ENCODE measurements around the gene C4A.
"Not testable (repeated sequence)": the region's sequence is repeated elsewhere in the genome, so short reads cannot be mapped to it uniquely, and the experiment has no call there.

Gene C4A

GRCh38 chr6:31981744-31982143 lies at the start of gene C4A:
Gene C4A (plus strand): TSS chr6:31982057. CDS start chr6:31982108, 51 bp downstream.
- H3K9me3 ChIP-seq (ENCODE audit: control insufficient read depth in 5 of 5, low read length in 5 of 5); H3K27ac ChIP-seq (ENCODE audit: low read depth, low read length); H3K27me3 ChIP-seq (ENCODE audit: control insufficient read depth in 5 of 5, insufficient read depth in 4 of 5, low read length in 5 of 5); H3K4me3 ChIP-seq (ENCODE audit: low read depth in 1 of 5, low read length in 5 of 5); H3K4me1 ChIP-seq (ENCODE audit: control insufficient read depth in 5 of 5, insufficient read depth in 5 of 5, low read length in 5 of 5); H3K9ac ChIP-seq (ENCODE audit: low read length in 5 of 5): not testable (repeated sequence)
- H3K36me3 ChIP-seq (ENCODE audit: control insufficient read depth in 5 of 5, insufficient read depth in 5 of 5, low read length in 5 of 5): peaks cover 3 to 16% (median 14%) of the 10 kb centered on the region in 5 donors

GRCh38 chr6:31932137-31932536 lies 49.7 kb upstream of the C4A start:
- not testable (repeated sequence) for H3K9me3 ChIP-seq (ENCODE audit: control insufficient read depth in 5 of 5, low read length in 5 of 5); H3K27ac ChIP-seq (ENCODE audit: low read depth, low read length); H3K4me3 ChIP-seq (ENCODE audit: low read depth in 1 of 5, low read length in 5 of 5); H3K9ac ChIP-seq (ENCODE audit: low read length in 5 of 5); H3K36me3 ChIP-seq (ENCODE audit: control insufficient read depth in 5 of 5, insufficient read depth in 5 of 5, low read length in 5 of 5); H3K27me3 ChIP-seq (ENCODE audit: control insufficient read depth in 5 of 5, insufficient read depth in 4 of 5, low read length in 5 of 5)
- peaks cover 5 to 25% (median 18%) of the 10 kb centered on the region in 5 donors for H3K4me1 ChIP-seq (ENCODE audit: control insufficient read depth in 5 of 5, insufficient read depth in 5 of 5, low read length in 5 of 5)

GRCh38 chr6:31933537-31933936 lies 48.3 kb upstream of the C4A start:
- H3K9ac ChIP-seq (ENCODE audit: low read length in 5 of 5): no peak overlapping the region
- no peaks in the 10 kb centered on the region for H3K9me3 ChIP-seq (ENCODE audit: control insufficient read depth in 5 of 5, low read length in 5 of 5)
- H3K27ac ChIP-seq (ENCODE audit: low read depth, low read length): no peak overlapping the region
- no peak overlapping the region for H3K4me3 ChIP-seq (ENCODE audit: low read depth in 1 of 5, low read length in 5 of 5)
- H3K36me3 ChIP-seq (ENCODE audit: control insufficient read depth in 5 of 5, insufficient read depth in 5 of 5, low read length in 5 of 5): peaks cover 0 to 6% (median 0%) of the 10 kb centered on the region in 5 donors
- peaks cover 0 to 2% (median 0%) of the 10 kb centered on the region in 5 donors for H3K27me3 ChIP-seq (ENCODE audit: control insufficient read depth in 5 of 5, insufficient read depth in 4 of 5, low read length in 5 of 5)
- H3K4me1 ChIP-seq (ENCODE audit: control insufficient read depth in 5 of 5, insufficient read depth in 5 of 5, low read length in 5 of 5): peaks cover 0 to 11% (median 6%) of the 10 kb centered on the region in 5 donors

- no peak overlapping the region for H3K9ac ChIP-seq (ENCODE audit: low read length in 5 of 5)
- H3K36me3 ChIP-seq (ENCODE audit: control insufficient read depth in 5 of 5, insufficient read depth in 5 of 5, low read length in 5 of 5): peaks cover 0 to 6% (median 0%) of the 10 kb centered on the region in 5 donors
- H3K27ac ChIP-seq (ENCODE audit: low read depth, low read length): no peak overlapping the region
- peaks cover 0 to 4% (median 0%) of the 10 kb centered on the region in 5 donors for H3K4me1 ChIP-seq (ENCODE audit: control insufficient read depth in 5 of 5, insufficient read depth in 5 of 5, low read length in 5 of 5)
- H3K27me3 ChIP-seq (ENCODE audit: control insufficient read depth in 5 of 5, insufficient read depth in 4 of 5, low read length in 5 of 5): peaks cover 0 to 2% (median 0%) of the 10 kb centered on the region in 5 donors
- no peaks in the 10 kb centered on the region for H3K9me3 ChIP-seq (ENCODE audit: control insufficient read depth in 5 of 5, low read length in 5 of 5)
- no peak overlapping the region for H3K4me3 ChIP-seq (ENCODE audit: low read depth in 1 of 5, low read length in 5 of 5)
These were observed 46.8 kb upstream of the C4A start for GRCh38 chr6:31935021-31935420.

- Histone ChIP-seq H3K27ac (ENCODE audit: low read depth, low read length) (no peak overlapping the region), H3K9ac (ENCODE audit: low read length in 5 of 5) (no peak overlapping the region), H3K9me3 (ENCODE audit: control insufficient read depth in 5 of 5, low read length in 5 of 5) (no peaks in the 10 kb centered on the region), H3K4me3 (ENCODE audit: low read depth in 1 of 5, low read length in 5 of 5) (no peak overlapping the region), H3K4me1 (ENCODE audit: control insufficient read depth in 5 of 5, insufficient read depth in 5 of 5, low read length in 5 of 5) (peaks cover 0 to 4% (median 0%) of the 10 kb centered on the region in 5 donors), H3K36me3 (ENCODE audit: control insufficient read depth in 5 of 5, insufficient read depth in 5 of 5, low read length in 5 of 5) (peaks cover 0 to 14% (median 0%) of the 10 kb centered on the region in 5 donors), H3K27me3 (ENCODE audit: control insufficient read depth in 5 of 5, insufficient read depth in 4 of 5, low read length in 5 of 5) (peaks cover 0 to 2% (median 0%) of the 10 kb centered on the region in 5 donors)
These were observed 46.0 kb upstream of the C4A start for GRCh38 chr6:31935823-31936222.

GRCh38 chr6:31940256-31940664 lies 41.6 kb upstream of the C4A start:
- Histone ChIP-seq H3K27ac (ENCODE audit: low read depth, low read length) (no peak overlapping the region), H3K4me1 (ENCODE audit: control insufficient read depth in 5 of 5, insufficient read depth in 5 of 5, low read length in 5 of 5) (peaks cover 0 to 5% (median 4%) of the 10 kb centered on the region in 5 donors), H3K9ac (ENCODE audit: low read length in 5 of 5) (no peak overlapping the region), H3K9me3 (ENCODE audit: control insufficient read depth in 5 of 5, low read length in 5 of 5) (no peaks in the 10 kb centered on the region), H3K27me3 (ENCODE audit: control insufficient read depth in 5 of 5, insufficient read depth in 4 of 5, low read length in 5 of 5) (peaks cover 0 to 6% (median 0%) of the 10 kb centered on the region in 5 donors), H3K4me3 (ENCODE audit: low read depth in 1 of 5, low read length in 5 of 5) (no peak overlapping the region), H3K36me3 (ENCODE audit: control insufficient read depth in 5 of 5, insufficient read depth in 5 of 5, low read length in 5 of 5) (peaks cover 0 to 19% (median 0%) of the 10 kb centered on the region in 5 donors)

- peaks cover 0 to 20% (median 0%) of the 10 kb centered on the region in 5 donors for H3K36me3 ChIP-seq (ENCODE audit: control insufficient read depth in 5 of 5, insufficient read depth in 5 of 5, low read length in 5 of 5)
- H3K9me3 ChIP-seq (ENCODE audit: control insufficient read depth in 5 of 5, low read length in 5 of 5): no peaks in the 10 kb centered on the region
- no peak overlapping the region for H3K9ac ChIP-seq (ENCODE audit: low read length in 5 of 5)
- H3K27me3 ChIP-seq (ENCODE audit: control insufficient read depth in 5 of 5, insufficient read depth in 4 of 5, low read length in 5 of 5): peaks cover 0 to 6% (median 0%) of the 10 kb centered on the region in 5 donors
- no peak overlapping the region for H3K4me3 ChIP-seq (ENCODE audit: low read depth in 1 of 5, low read length in 5 of 5)
- H3K4me1 ChIP-seq (ENCODE audit: control insufficient read depth in 5 of 5, insufficient read depth in 5 of 5, low read length in 5 of 5): peaks cover 3 to 16% (median 14%) of the 10 kb centered on the region in 5 donors
- no peak overlapping the region for H3K27ac ChIP-seq (ENCODE audit: low read depth, low read length)
These were observed 38.1 kb upstream of the C4A start for GRCh38 chr6:31943742-31944141.

- peaks cover 0 to 21% (median 0%) of the 10 kb centered on the region in 5 donors for H3K36me3 ChIP-seq (ENCODE audit: control insufficient read depth in 5 of 5, insufficient read depth in 5 of 5, low read length in 5 of 5)
- H3K9me3 ChIP-seq (ENCODE audit: control insufficient read depth in 5 of 5, low read length in 5 of 5): no peaks in the 10 kb centered on the region
- peak overlapping the region in 2 of 5 donors; percentile 10 to 42 for H3K4me3 ChIP-seq (ENCODE audit: low read depth in 1 of 5, low read length in 5 of 5)
- peaks cover 3 to 16% (median 14%) of the 10 kb centered on the region in 5 donors for H3K4me1 ChIP-seq (ENCODE audit: control insufficient read depth in 5 of 5, insufficient read depth in 5 of 5, low read length in 5 of 5)
- peaks cover 0 to 6% (median 0%) of the 10 kb centered on the region in 5 donors for H3K27me3 ChIP-seq (ENCODE audit: control insufficient read depth in 5 of 5, insufficient read depth in 4 of 5, low read length in 5 of 5)
- H3K27ac ChIP-seq (ENCODE audit: low read depth, low read length): peak overlapping the region; percentile 70
- no peak overlapping the region for H3K9ac ChIP-seq (ENCODE audit: low read length in 5 of 5)
These were observed 36.7 kb upstream of the C4A start for GRCh38 chr6:31945154-31945506.

- H3K4me1 ChIP-seq (ENCODE audit: control insufficient read depth in 5 of 5, insufficient read depth in 5 of 5, low read length in 5 of 5): peaks cover 3 to 20% (median 19%) of the 10 kb centered on the region in 5 donors
- peaks cover 0 to 6% (median 0%) of the 10 kb centered on the region in 5 donors for H3K27me3 ChIP-seq (ENCODE audit: control insufficient read depth in 5 of 5, insufficient read depth in 4 of 5, low read length in 5 of 5)
- peaks cover 0 to 15% (median 0%) of the 10 kb centered on the region in 5 donors for H3K36me3 ChIP-seq (ENCODE audit: control insufficient read depth in 5 of 5, insufficient read depth in 5 of 5, low read length in 5 of 5)
- H3K4me3 ChIP-seq (ENCODE audit: low read depth in 1 of 5, low read length in 5 of 5): peak within 1 kb of the TSS in 4 of 5 donors; percentile 9 to 55 (median 34)
- no peaks in the 10 kb centered on the region for H3K9me3 ChIP-seq (ENCODE audit: control insufficient read depth in 5 of 5, low read length in 5 of 5)
- H3K9ac ChIP-seq (ENCODE audit: low read length in 5 of 5): peak within 1 kb of the TSS in 2 of 5 donors; percentile 44 to 57
- H3K27ac ChIP-seq (ENCODE audit: low read depth, low read length): peak within 1 kb of the TSS; percentile 70
These were observed 36.1 kb upstream of the C4A start, which contains the start of gene CFB for GRCh38 chr6:31945507-31946369. Gene CFB (plus strand): TSS chr6:31946095. CDS start chr6:31946222, 127 bp downstream.

GRCh38 chr6:31946370-31946885 lies 35.4 kb upstream of the C4A start:
- Histone ChIP-seq H3K4me1 (ENCODE audit: control insufficient read depth in 5 of 5, insufficient read depth in 5 of 5, low read length in 5 of 5) (peaks cover 3 to 21% (median 20%) of the 10 kb centered on the region in 5 donors), H3K27ac (ENCODE audit: low read depth, low read length) (peak overlapping the region; percentile 70), H3K9me3 (ENCODE audit: control insufficient read depth in 5 of 5, low read length in 5 of 5) (no peaks in the 10 kb centered on the region), H3K27me3 (ENCODE audit: control insufficient read depth in 5 of 5, insufficient read depth in 4 of 5, low read length in 5 of 5) (peaks cover 0 to 6% (median 0%) of the 10 kb centered on the region in 5 donors), H3K36me3 (ENCODE audit: control insufficient read depth in 5 of 5, insufficient read depth in 5 of 5, low read length in 5 of 5) (peaks cover 0 to 20% (median 4%) of the 10 kb centered on the region in 5 donors), H3K4me3 (ENCODE audit: low read depth in 1 of 5, low read length in 5 of 5) (peak overlapping the region in 2 of 5 donors; percentile 17 to 42), H3K9ac (ENCODE audit: low read length in 5 of 5) (peak overlapping the region in 2 of 5 donors; percentile 44 to 57)

Measured in subcutaneous abdominal adipose tissue (tissue), 5 donors.